Measurements from ENCODE around the gene AFMID. TPM values are rescaled to one million over a fixed set of nuclear protein-coding genes. Genes with fewer than 3 reads are reported as not detected.

Gene AFMID
- total and polyA plus RNA-seq, 9 donors = 32.4 to 69.5 (median 41.2) TPM

DNA sequence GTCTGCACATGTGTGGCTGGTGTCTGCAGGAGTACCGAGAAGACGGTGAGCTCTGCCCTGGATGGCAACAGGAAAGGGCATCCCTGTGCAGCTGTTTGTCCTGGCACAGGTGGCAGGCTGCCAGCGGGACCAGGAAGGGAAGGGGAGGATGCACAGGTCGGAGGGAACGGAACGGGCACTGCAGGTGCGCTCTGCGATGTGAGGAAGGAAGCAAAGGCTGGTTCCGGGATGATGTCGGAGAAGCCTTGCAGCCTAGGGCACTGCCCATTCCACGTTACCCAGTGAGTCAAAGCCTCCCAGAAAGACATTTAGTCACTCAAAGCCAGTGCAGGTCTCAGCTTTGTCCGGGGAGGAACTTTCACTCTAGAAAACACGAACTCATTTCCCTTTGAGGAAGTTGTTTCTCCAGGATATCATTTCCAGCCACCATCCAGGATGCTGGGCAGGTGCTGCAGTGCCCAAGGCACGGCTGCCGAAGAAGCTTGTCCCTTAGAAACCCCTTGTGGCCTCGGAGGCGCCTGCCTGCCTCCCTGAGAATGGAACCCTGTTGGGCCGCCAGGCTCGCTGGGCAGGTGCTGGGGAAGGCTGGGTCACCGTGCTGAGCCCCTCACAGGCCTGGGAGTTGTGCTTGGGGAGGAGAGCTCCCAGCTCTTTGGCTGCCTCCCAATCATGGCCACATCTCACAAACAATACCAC lies 39.7 kb downstream of the AFMID start:
- WGBS, 3 donors = 74 to 83% (median 75%) methylated on average over 20 of the region's 20 CpGs
- no peaks in the 10 kb centered on the region for H3K9me3 ChIP-seq
- peaks cover 3% of the 10 kb centered on the region for H3K4me1 ChIP-seq (ENCODE audit: insufficient read depth)
- intact Hi-C loops (cut with DNase I) = no loop called here
- no peak overlapping the region for H3K27ac ChIP-seq
- no peaks in the 10 kb centered on the region for H3K36me3 ChIP-seq
- no peak for DNase-seq
- no peak overlapping the region for H3K4me3 ChIP-seq
- TF ChIP-seq CTCF (IDR thresholded peaks at IDR 0.05) = no peak
- no peak for TF ChIP-seq EP300 (IDR thresholded peaks at IDR 0.05)
- TF ChIP-seq POLR2A (IDR thresholded peaks at IDR 0.05) = no peak
- no peaks in the 10 kb centered on the region for H3K27me3 ChIP-seq

DNA sequence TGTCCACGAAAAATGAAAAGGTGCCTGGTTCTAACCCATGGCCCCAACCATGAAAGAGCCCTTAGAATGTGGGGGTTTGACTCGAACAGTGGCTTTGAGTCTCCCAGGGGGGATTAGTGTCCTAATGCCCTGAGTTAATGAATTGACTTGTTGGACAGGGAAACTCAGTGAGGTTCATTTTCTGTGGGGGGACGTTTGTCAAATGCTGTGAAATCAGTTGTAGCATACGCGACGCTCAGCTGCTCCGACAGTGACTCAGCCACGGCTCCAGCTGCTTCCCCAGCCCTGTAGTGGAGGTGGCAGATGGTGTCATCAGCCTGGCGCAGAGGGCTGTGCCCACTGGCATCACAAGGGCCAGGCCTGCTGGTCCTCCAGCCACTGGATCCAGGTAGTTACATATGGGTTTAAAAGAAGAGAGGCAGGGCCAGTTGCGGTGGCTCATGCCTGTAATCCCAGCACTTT lies 40.3 kb downstream of the AFMID start:
- H3K36me3 ChIP-seq = no peaks in the 10 kb centered on the region
- intact Hi-C loops (cut with DNase I) = no loop called here
- no peaks in the 10 kb centered on the region for H3K9me3 ChIP-seq
- H3K4me1 ChIP-seq (ENCODE audit: insufficient read depth) = peaks cover 3% of the 10 kb centered on the region
- no peak overlapping the region for H3K27ac ChIP-seq
- WGBS, 3 donors = 82 to 85% (median 82%) methylated on average over 10 of the region's 10 CpGs
- no peak overlapping the region for H3K4me3 ChIP-seq
- H3K27me3 ChIP-seq = no peaks in the 10 kb centered on the region
- no peak for DNase-seq
- TF ChIP-seq CTCF (IDR thresholded peaks at IDR 0.05) (no peak), POLR2A (IDR thresholded peaks at IDR 0.05) (no peak), EP300 (IDR thresholded peaks at IDR 0.05) (no peak)

GRCh38 chr17:78228176-78228575 lies 41.0 kb downstream of the AFMID start:
- no peak for DNase-seq

DNA sequence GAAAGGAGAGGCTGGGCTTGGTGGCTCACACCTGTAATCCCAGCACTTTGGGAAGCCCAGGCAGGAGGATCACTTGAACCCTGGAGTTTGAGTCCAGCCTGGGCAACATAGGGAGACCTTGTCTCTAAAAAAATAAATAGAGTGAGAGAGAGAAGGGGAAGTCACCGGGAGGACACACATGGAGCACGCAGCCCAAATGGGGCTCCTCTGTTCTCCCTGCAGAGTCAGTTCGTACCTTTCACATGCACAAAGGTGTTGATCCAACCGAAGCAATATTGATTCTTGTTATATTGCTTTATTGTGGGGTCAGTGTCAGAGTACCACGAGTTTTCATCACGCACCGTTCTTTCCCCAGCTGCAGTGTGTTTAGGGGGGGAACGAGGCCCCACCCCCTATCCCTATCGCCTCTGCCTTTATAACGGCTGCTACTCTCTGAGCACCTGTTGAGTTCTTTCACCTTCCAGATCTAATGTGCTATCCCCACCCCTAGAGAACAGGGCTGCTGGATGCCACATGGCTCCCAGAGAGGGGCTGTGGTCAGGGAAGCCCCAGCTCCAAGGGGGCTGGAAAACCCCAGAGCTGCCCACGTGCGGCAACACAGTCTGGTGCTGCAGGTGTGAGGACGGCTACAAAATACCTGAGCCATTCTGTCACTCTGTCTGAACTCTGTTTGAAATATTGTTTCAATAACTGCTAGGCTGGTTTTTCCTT lies 43.2 kb downstream of the AFMID start:
- H3K4me3 ChIP-seq = no peak overlapping the region
- TF ChIP-seq CTCF (IDR thresholded peaks at IDR 0.05) (no peak), EP300 (IDR thresholded peaks at IDR 0.05) (no peak), POLR2A (IDR thresholded peaks at IDR 0.05) (no peak)
- no peak overlapping the region for H3K27ac ChIP-seq
- peaks cover 3% of the 10 kb centered on the region for H3K4me1 ChIP-seq (ENCODE audit: insufficient read depth)
- no peaks in the 10 kb centered on the region for H3K36me3 ChIP-seq
- no peaks in the 10 kb centered on the region for H3K27me3 ChIP-seq
- DNase-seq = no peak
- intact Hi-C loops (cut with DNase I) = no loop called here
- WGBS, 3 donors = 58 to 66% (median 62%) methylated on average over 13 of the region's 13 CpGs
- no peaks in the 10 kb centered on the region for H3K9me3 ChIP-seq

More at GRCh38 chr17:78228176-78228575, 41.0 kb downstream of the AFMID start:
- no peak overlapping the region for H3K4me3 ChIP-seq
- intact Hi-C loops (cut with DNase I) = no loop called here
- H3K27me3 ChIP-seq = no peaks in the 10 kb centered on the region
- peaks cover 3% of the 10 kb centered on the region for H3K4me1 ChIP-seq (ENCODE audit: insufficient read depth)
- H3K9me3 ChIP-seq = no peaks in the 10 kb centered on the region
- H3K36me3 ChIP-seq = no peaks in the 10 kb centered on the region
- H3K27ac ChIP-seq = no peak overlapping the region
- TF ChIP-seq EP300 (IDR thresholded peaks at IDR 0.05) = no peak
- TF ChIP-seq CTCF (IDR thresholded peaks at IDR 0.05) = no peak
- TF ChIP-seq POLR2A (IDR thresholded peaks at IDR 0.05) = no peak
- 86 to 96% (median 90%) methylated on average over 4 of the region's 4 CpGs for WGBS, 3 donors

All from ovary (tissue), 9 donors.